Left renal cortex interstitium (tissue), 4 donors: Measurements from ENCODE around the gene PSENEN. TPM values are rescaled to one million over a fixed set of nuclear protein-coding genes. Genes with fewer than 3 reads are reported as not detected.

Source experiments
- DNase-seq, 4 donors: peaks; one replicate each; pipeline ENCODE4 v3.0.0-alpha.2; 2013; ENCODE audit warnings: low read depth in 4 of 4, low spot score in 2 of 4, missing footprints in 1 of 4
- polyA plus RNA-seq, 4 donors: library from polyadenylated mRNA; unstranded; fragments of 120-200 nt; gene quantifications; one replicate each; pipeline ENCODE4 v1.2.1, GENCODE V29; 2013; ENCODE audit not compliant: insufficient read length in 4 of 4

Gene PSENEN
- polyA plus RNA-seq, result 10 to 100 TPM; 54.5 to 78.6 (median 66.5) TPM

GRCh38 chr19:35745328-35746086 is at the start of gene PSENEN, which contains the start of gene U2AF1L4:
Gene PSENEN, plus strand, starts transcription at chr19:35745651. Its CDS starts 280 bp downstream, at chr19:35745931.
Gene U2AF1L4, minus strand, starts transcription at chr19:35745418. Its CDS starts 27 bp downstream, at chr19:35745391.
- DNase-seq, result peak; percentile 92 to 100 (median 98)

- DNase-seq, result no peak
Observed at GRCh38 chr19:35695895-35696422, 49.5 kb upstream of the PSENEN start.

GRCh38 chr19:35696835-35697234 is 48.6 kb upstream of the PSENEN start:
- DNase-seq, result no peak

- peak; percentile 85 to 96 (median 88) for DNase-seq
Observed at GRCh38 chr19:35702223-35703012, 43.0 kb upstream of the PSENEN start.

GRCh38 chr19:35703343-35703742 is 42.1 kb upstream of the PSENEN start:
- no peak for DNase-seq

- DNase-seq, result peak in 1 of 4 donors; percentile 39
Observed at GRCh38 chr19:35704218-35704617, 41.2 kb upstream of the PSENEN start, which contains the start of gene ZBTB32. Gene ZBTB32, plus strand, starts transcription at chr19:35704558. Its CDS starts 10,069 bp downstream, at chr19:35714627.

GRCh38 chr19:35708391-35708790 is 37.1 kb upstream of the PSENEN start:
- DNase-seq, result no peak

- DNase-seq, result no peak
Observed at GRCh38 chr19:35710784-35711723, 34.4 kb upstream of the PSENEN start.

- no peak for DNase-seq
Observed at GRCh38 chr19:35712567-35713505, 32.6 kb upstream of the PSENEN start.

- DNase-seq, result no peak
Observed at GRCh38 chr19:35713506-35713850, 32.0 kb upstream of the PSENEN start.

- no peak for DNase-seq
Observed at GRCh38 chr19:35713904-35714495, 31.5 kb upstream of the PSENEN start.

- DNase-seq, result no peak
Observed at GRCh38 chr19:35714601-35715354, 30.7 kb upstream of the PSENEN start.

- DNase-seq, result no peak
Observed at GRCh38 chr19:35715355-35715809, 30.1 kb upstream of the PSENEN start.

GRCh38 chr19:35715981-35716800 is 29.3 kb upstream of the PSENEN start:
- DNase-seq, result no peak

- peak; percentile 55 to 93 (median 74) for DNase-seq
Observed at GRCh38 chr19:35716801-35717664, 28.4 kb upstream of the PSENEN start.
